ENCODE data around the gene TMEM117. TPM values are rescaled to one million over a fixed set of nuclear protein-coding genes. Genes with fewer than 3 reads are reported as not detected.

Gene TMEM117
- total RNA-seq, 1 experiment from 2014 or later: 4.3 TPM

- H3K9me3 ChIP-seq: no peaks in the 10 kb centered on the region
- no peak for DNase-seq
- no peaks in the 10 kb centered on the region for H3K27me3 ChIP-seq
- H3K4me3 ChIP-seq: no peak overlapping the region
- H3K36me3 ChIP-seq: no peaks in the 10 kb centered on the region
Measured at GRCh38 chr12:44431647-44432343, 595.9 kb downstream of the TMEM117 start.

GRCh38 chr12:44433659-44434058, 597.8 kb downstream of the TMEM117 start:
- no peaks in the 10 kb centered on the region for H3K9me3 ChIP-seq
- H3K4me3 ChIP-seq: no peak overlapping the region
- H3K27me3 ChIP-seq: no peaks in the 10 kb centered on the region
- H3K36me3 ChIP-seq: no peaks in the 10 kb centered on the region
- no peak for DNase-seq

GRCh38 chr12:44436756-44437155, 600.9 kb downstream of the TMEM117 start:
- no peak overlapping the region for H3K4me3 ChIP-seq
- H3K9me3 ChIP-seq: no peaks in the 10 kb centered on the region
- no peaks in the 10 kb centered on the region for H3K36me3 ChIP-seq
- no peaks in the 10 kb centered on the region for H3K27me3 ChIP-seq
- no peak for DNase-seq

Other genes starting within 250 kb of the TMEM117 start
- gene PUS7L, start 77.3 kb upstream of the TMEM117 start, total RNA-seq (2014; rRNA removed; shearing (Covaris generic); ENCODE audit: low replicate concordance): 19.1 and 24.3 TPM in 2 replicates
- gene IRAK4, start 77.1 kb upstream of the TMEM117 start, total RNA-seq (2014; rRNA removed; shearing (Covaris generic); ENCODE audit: low replicate concordance): 13.6 and 25.9 TPM in 2 replicates
- 160 and 297 TPM in 2 replicates for gene TWF1, start 29.8 kb upstream of the TMEM117 start, total RNA-seq (2014; rRNA removed; shearing (Covaris generic); ENCODE audit: low replicate concordance)

Measured in MG63 (cell line).